Measurements from ENCODE around the gene PLXNB1.

Gene PLXNB1

GRCh38 chr3:48419149-48419548, 10.7 kb downstream of the PLXNB1 start:
- DNase-seq (ENCODE audit: low spot score), result no peak

- no peak for DNase-seq (ENCODE audit: low spot score)
Observed at GRCh38 chr3:48418651-48419050, 11.2 kb downstream of the PLXNB1 start.

DNA sequence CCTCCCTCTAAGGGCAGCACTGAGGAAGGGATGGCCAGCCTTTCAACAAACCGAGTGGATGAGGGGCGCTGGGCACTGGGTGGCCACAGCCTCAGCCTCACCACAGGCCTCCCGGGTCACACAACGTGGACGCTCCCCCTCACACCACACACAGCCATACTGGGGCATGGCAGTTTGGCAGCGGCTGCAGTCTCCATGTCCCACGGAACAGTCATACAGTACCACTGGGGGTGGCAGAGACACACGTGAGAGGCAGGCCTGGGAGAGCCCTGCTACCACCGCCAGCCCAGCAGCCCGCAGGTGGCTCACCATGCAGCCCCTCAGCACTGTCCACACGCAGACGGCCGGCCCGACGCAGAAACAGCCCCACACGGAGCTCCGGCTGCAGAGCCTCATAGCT, 11.7 kb downstream of the PLXNB1 start:
- DNase-seq (ENCODE audit: low spot score), result no peak

DNA sequence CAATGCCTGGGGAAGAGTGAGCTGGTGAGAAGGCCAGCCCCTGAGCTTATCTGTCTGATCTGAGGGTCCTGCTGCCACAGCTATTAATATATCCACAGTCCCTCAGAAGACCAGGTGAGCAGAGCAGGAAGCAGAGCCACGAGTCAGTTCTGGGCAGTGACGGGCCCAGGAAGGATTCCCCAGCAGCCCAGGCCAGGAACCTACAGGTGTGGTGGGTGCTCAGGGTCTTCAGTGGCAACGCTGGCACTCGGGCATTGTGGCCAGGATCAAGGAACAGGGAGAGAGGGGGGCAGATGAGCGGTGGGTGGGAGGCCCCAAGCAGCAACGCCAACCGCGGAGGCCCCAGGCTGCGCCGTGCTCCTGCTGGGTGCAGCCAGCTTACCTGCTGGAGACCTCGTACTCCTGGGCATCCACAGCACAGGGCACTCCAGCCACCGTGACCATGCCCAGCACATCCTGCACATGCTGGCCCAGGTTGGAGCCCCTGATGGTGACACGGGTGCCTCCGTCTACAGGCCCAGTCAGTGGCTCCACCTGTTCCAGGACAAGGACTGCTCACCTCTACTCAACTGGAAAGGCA, 12.3 kb downstream of the PLXNB1 start:
- no peak for DNase-seq (ENCODE audit: low spot score)

- DNase-seq (ENCODE audit: low spot score), result no peak
Observed at GRCh38 chr3:48416546-48416945, 13.3 kb downstream of the PLXNB1 start.

GRCh38 chr3:48416091-48416505, 13.8 kb downstream of the PLXNB1 start:
- DNase-seq (ENCODE audit: low spot score), result no peak

GRCh38 chr3:48415251-48415953, 14.5 kb downstream of the PLXNB1 start:
- DNase-seq (ENCODE audit: low spot score), result no peak

DNA sequence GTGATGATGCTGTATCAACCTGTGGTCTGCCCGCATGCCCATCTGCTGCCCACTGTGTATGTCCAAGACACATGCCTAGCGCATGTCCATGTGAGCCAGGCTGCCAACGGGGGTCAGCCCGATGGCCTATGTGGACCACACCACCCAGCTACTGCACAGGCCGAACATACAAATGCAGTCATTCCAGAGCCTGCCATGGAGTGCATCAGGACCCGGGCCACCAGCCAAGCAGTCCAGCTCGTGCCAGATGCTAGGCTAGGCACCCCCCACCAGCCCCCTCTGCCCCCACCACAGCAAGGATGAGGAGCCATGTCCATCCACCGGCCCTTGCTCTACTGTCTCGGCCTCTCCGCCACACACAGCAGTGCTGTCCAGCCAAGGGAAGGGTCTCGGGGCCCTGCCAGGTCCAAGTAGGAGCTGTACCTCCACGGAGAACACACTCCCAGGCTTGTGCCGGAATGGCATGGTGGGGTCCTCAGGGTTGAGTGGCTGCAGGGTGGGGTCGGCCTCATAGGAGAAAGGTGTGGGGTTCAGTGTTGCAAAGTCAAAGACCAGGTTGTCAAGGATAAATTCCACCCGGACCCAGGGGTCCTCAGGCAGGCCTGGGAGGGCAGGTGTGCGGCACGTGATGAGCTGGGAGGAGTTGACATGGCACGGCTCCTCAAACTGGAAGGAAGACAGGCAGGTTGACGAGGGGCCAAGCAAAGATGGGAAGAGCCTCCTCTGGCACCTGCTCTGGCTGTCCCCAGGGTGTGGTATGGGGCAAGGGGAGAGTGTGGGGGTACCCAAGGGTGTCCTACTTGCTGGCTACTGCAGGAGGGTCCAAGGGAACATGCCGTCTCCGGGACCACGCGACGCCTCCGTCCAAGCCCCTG, 15.3 kb downstream of the PLXNB1 start:
- no peak for DNase-seq (ENCODE audit: low spot score)

DNA sequence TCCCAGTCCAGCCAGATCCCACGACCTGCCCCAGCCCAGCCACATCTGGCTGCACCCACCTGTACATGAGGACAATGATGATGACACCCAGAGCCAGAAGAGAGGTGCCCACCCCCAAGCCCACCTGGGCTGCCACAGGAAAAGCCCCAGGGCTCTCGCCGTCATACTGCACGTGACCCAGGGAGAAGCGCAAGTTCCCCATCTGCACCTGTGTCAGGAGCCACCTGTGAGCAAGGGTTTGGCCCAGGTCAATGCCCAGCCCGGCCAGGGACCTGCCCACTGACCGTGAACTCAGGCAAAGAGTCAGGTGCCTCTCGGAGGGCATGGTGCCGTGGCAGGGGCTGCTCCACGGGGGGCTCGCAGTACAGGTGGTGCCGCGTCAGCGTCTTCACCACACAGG, 16.3 kb downstream of the PLXNB1 start:
- DNase-seq (ENCODE audit: low spot score), result no peak

GRCh38 chr3:48413086-48413485, 16.8 kb downstream of the PLXNB1 start:
- DNase-seq (ENCODE audit: low spot score), result no peak

GRCh38 chr3:48412375-48413001, 17.4 kb downstream of the PLXNB1 start:
- peak; percentile 53 for DNase-seq (ENCODE audit: low spot score)

DNA sequence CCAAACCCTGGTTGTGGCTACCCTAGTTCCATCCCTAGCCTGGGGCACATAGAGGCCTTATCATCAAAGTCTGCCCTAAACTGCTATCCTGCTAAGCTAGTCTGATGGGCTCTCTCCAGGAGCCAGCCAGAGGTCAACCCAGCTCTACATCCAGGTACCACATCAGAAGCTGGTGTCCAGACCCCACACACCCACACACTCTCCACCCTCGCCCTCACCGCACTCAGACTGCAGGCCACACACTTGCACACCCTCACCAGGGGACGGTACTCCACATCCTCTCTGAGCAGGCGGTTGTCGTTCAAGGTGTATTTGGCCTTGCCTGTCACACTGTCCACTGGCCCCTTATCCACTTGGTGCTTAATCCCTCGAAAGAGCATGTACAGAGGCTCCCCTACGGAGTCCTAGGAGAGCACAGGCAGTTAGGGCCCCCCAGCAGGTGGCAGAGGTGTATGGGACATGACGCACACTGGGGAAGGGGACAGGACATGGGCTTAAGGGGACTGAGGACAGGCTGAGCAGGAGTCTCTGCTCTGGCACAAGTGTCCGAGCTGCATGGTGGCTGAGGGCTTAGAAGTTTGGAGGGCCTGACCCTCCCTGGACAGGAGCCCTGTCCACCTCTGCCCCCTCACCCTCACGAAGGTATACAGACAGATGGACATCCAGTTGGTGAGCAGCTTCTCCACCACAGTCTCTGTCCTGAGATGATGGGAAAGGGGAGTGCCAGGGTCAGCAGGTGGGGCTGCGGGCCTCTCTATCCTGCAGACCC, 18.1 kb downstream of the PLXNB1 start:
- DNase-seq (ENCODE audit: low spot score), result peak; percentile 38

DNA sequence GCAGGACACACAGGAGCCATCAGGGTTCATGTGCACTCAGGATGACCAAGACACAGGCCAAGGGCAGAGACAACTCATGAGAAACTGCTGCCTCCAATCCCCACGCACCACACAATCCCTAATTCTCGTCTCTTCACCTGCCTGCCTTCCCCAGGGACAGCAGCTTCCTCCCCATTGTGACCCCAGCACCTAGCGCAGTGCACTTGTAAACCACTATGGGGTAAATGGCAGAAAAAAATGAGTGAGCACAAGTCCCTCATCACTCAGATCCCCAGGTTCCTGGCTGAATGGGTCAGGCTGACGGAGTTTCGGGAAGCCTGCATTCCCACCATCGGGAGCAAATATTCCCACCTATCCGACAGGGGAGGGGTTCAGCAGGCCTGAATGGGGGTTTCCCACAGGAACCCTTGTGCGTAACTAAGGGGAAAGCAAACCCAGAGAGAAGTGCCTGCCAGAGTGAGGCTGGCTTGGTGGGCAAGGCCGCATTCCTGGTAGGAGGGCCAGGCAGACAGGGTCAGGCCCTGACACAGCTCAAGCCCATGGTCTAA, 18.8 kb downstream of the PLXNB1 start:
- peak; percentile 30 for DNase-seq (ENCODE audit: low spot score)

DNA sequence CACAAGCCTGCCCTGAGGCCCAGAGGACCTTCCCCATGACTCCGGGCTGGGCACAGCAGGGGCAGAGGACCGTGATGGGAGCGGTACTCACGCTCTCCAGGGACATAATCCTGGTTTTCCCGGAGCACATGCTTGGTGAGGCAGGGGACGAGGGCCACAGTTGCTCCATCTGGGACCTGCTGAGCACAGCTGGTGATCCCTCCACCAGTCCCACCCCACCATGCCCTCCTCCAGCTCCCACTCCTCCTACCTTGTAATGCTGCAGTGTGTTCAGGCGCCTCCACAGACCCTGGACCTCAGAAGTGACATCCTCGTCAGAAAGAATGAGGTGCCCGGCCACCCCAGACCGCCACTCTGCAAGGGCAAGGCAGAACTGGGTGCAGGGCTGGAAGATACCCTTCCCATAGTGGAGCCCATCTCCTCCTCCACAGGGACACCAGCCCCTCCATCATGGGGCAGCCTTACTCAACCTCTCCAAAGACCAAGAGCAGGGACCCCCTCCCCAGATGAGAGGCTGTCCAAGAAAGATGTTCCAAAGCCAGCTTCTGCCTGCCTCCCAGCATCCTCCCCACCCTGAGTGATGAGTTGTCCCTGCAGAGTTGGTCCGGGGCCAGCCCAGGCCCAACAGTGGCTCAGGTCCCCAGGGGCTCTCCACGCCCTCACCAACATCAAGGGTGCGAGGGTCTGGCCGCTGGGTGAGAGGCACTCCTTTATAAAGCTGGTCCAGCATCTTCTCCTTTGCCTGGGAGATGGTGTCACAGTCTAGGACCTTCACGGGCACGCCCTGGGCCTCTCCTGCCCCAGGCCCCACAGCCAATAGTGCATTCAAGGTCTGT, 19.5 kb downstream of the PLXNB1 start:
- DNase-seq (ENCODE audit: low spot score), result peak; percentile 55

GRCh38 chr3:48409291-48410201, 20.3 kb downstream of the PLXNB1 start:
- DNase-seq (ENCODE audit: low spot score), result peak; percentile 49

DNA sequence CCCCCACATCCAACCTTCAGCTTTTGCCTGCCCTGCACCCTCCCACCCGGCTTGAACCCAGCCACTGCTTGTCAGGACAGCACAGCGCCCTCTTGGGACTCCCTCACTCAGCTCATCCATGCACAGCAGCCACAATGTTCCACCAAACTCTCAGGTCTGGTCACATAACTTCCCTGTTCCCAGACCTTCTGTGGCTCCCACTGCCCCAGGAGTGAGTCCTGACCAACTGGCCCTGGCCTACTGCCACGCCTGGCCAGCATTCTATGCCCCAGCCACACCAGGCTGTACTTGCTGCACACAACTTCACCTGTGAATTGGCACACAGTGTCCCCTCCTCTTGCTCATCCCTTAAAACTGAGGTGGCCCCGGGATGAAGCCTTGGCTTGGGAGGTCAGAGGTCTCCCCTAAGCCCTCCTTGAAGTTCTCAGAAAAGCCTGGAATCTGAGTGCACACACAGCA, 21.0 kb downstream of the PLXNB1 start:
- peak; percentile 53 for DNase-seq (ENCODE audit: low spot score)

- no peak for DNase-seq (ENCODE audit: low spot score)
Observed at GRCh38 chr3:48407542-48408099, 22.3 kb downstream of the PLXNB1 start.

GRCh38 chr3:48406443-48407431, 23.1 kb downstream of the PLXNB1 start:
- peak; percentile 42 for DNase-seq (ENCODE audit: low spot score)

All from left forelimb (tissue), 1 donor.